RWPE1 (cell line): ENCODE measurements around the gene CDH13.

Experiments
- CTCF ChIA-PET: fragments of 350-600 bp; sonication (Branson Sonifier 250); formaldehyde crosslinking; extraction: SDS; loops from one replicate; lab custom pipeline; 2021; lab: Yijun Ruan, JAX
- POLR2A ChIA-PET: fragments of 400-600 bp; formaldehyde crosslinking; extraction: SDS; loops from one replicate; lab custom pipeline; 2020; ENCODE audit warnings: antibody characterized with exemption; ENCODE audit not compliant: low non-redundant PET; lab: Yijun Ruan, JAX
- DNase-seq: peaks from one replicate; pipeline ENCODE4 v3.0.0; 2012; ENCODE audit warnings: low spot score
- H3K27ac ChIP-seq: fragments of 450-650 bp; 2 replicates; pipeline ENCODE4 v1.5.1; 2017
- TF ChIP-seq, protein P1 (sequence below): fragments of 450-650 bp; conservative IDR thresholded peaks from 2 replicates; pipeline ENCODE4 v1.5.1; 2017; ENCODE audit warnings: low read depth, mild to moderate bottlenecking

The CDH13 gene

DNA sequence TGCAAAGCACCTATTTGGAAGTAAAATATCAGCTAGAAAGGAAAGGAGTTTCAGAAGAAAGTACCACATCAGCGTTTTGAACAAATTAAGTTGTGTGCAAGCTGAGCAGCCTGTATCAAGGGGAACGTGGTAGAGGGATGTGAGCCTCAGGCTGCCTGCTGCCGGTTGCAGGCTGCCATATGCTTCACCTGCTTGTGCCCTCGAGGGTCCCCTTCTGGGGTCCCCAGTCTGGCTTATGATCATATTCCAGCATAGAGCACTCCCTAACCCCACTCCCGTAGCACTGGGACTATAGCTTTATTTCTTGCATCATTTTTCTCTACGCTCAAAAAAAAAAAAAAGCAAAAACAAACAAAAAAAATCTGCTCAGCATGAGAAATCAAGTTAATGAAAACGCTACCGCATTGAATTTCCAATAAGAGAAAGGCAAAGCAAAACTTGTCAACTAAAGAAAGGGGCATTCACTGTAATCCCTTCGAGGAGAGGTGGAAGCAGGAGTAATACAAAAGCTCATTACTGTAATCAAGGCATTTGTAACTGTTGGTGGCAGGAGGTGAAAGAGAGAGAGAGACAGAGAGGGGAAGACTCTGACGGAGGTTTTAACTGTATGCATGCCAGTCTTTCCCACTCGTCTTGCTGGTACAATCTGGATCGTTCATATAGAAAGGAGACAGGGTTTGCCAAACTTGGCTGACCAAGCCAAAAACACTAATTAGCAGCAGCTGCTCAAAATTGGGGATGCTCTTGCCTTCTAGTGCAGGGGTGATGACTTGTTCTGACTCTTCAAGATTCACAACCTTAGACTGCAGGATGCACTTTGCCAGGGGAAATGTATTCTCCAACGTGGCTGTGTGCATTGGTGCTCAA, 922.8 kb downstream of the CDH13 start:
- no peak for DNase-seq
- ChIA-PET CTCF (no interaction called here), POLR2A (no interaction called here)
- TF ChIP-seq, protein P1, sequence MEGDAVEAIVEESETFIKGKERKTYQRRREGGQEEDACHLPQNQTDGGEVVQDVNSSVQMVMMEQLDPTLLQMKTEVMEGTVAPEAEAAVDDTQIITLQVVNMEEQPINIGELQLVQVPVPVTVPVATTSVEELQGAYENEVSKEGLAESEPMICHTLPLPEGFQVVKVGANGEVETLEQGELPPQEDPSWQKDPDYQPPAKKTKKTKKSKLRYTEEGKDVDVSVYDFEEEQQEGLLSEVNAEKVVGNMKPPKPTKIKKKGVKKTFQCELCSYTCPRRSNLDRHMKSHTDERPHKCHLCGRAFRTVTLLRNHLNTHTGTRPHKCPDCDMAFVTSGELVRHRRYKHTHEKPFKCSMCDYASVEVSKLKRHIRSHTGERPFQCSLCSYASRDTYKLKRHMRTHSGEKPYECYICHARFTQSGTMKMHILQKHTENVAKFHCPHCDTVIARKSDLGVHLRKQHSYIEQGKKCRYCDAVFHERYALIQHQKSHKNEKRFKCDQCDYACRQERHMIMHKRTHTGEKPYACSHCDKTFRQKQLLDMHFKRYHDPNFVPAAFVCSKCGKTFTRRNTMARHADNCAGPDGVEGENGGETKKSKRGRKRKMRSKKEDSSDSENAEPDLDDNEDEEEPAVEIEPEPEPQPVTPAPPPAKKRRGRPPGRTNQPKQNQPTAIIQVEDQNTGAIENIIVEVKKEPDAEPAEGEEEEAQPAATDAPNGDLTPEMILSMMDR, result no peak
- H3K27ac ChIP-seq, result no peak overlapping the region

DNA sequence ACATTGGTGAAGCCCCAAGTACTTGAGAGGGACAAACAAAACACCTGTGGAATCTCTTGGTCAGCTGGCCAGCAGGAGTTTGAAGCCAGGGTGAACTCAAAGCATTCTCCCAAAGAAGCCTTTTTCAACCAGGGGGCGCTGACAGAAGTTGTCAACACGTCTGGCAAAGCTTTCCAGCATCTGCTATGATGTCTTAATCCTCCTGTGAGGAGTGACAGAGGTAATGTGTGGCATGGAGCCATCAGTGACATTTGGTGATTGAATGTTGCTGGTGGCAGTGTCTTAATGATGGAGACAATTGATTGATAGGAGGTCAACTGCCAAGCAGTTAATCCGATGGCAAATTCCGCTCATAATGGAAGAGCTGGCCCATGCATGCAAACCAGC, 923.4 kb downstream of the CDH13 start:
- no peak for DNase-seq
- H3K27ac ChIP-seq, result no peak overlapping the region
- TF ChIP-seq, protein P1, result no peak
- ChIA-PET POLR2A (no interaction called here), CTCF (no interaction called here)

DNA sequence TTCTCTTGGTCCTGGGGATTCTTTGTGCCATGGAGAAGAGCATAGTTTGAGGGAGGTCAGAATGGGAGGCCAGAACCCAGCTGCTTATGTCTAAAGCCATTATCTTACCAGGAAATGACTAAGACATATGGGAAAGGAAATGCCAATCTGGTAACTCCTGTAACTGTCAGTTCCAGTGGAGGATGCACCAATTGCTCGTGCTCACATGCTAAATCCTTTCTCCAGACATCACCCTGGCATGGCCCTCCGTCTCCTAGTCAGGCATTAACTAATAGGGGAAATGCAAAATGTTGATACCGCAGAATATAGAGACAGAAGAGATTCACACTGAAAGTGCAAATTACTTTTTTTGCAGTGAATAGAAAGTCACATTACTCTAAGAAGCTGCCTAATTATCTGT, 925.5 kb downstream of the CDH13 start:
- no peak overlapping the region for H3K27ac ChIP-seq
- POLR2A ChIA-PET, result no interaction called here
- TF ChIP-seq, protein P1, result no peak
- CTCF ChIA-PET, result no interaction called here
- peak; percentile 23 for DNase-seq

DNA sequence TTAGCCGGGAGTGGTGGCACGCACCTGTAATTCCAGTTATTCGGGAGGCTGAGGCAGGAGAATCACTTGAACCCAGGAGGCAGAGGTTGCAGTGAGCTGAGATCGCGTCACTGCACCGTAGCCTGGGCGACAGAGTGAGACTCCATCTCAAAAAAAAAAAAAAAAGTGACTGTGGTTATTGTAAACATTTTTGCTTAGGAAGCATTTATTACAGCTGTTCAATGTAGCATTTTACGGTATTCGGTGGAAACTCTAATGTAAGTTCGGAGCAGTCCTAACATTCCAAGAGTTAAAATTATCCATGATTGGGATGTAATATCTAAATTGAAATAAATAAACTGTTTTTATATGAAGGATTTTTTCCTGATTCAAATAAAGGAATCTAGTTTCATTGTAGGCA, 926.2 kb downstream of the CDH13 start:
- no peak for DNase-seq
- ChIA-PET CTCF (no interaction called here), POLR2A (no interaction called here)
- TF ChIP-seq, protein P1, result no peak
- H3K27ac ChIP-seq, result no peak overlapping the region

DNA sequence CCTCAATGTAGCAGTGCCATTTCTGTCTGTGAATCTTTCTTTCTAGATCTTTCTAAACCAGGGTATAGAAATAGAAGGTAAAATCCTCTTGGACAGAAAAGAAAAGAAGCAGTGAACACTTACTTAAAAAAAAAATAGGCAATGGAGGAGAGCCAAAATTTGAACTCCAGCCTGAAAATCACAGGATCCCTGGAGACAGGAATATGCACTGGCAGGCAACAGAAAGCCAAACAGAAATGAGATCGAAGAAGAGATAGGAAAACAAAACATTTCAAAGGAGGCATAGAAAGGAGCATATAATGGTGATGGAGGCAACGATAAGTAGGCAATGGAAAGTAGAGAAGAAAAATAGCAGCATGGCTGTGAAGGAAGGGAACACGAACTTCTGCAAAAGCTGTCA, 927.3 kb downstream of the CDH13 start:
- no peak for DNase-seq
- no peak overlapping the region for H3K27ac ChIP-seq
- TF ChIP-seq, protein P1, result no peak
- POLR2A ChIA-PET, result no interaction called here
- CTCF ChIA-PET, result no interaction called here

DNA sequence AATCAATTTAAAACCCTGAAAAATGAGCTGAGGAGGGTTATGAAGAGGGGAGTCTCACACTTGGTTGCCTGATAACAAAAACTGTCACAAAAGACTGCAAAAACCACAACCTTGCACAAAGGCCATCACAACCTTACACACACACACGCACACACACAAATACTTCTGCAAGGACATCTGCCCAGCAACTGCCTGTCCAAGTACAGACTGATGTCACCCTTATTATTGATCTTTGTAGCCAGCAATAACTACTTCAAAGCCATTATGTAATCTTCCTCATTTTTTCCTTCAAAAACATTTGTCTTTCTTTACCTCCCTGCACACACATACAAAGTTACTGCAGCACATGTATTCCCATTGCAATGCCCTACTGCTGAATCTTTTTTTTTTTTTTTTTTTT, 927.8 kb downstream of the CDH13 start:
- DNase-seq, result no peak
- ChIA-PET CTCF (no interaction called here), POLR2A (no interaction called here)
- no peak overlapping the region for H3K27ac ChIP-seq
- TF ChIP-seq, protein P1, result no peak
